Measurements from ENCODE around the gene PDZD8.

GRCh38 chr10:117275121-117275520 is 100.1 kb downstream of the PDZD8 start:
- TF ChIP-seq CTCF (conservative IDR thresholded peaks at IDR 0.05) (no peak), EZH2 (IDR thresholded peaks at IDR 0.05; ENCODE audit: low read depth) (no peak)
